Trophoblast cell (in vitro differentiated cells and primary cell): Measurements from ENCODE around the gene TRIP13.

Experiments used
- DNase-seq, 2 donors: peaks; one replicate each; pipeline ENCODE4 v3.0.0-alpha.2; 2016
- H2AFZ ChIP-seq: 2 replicates; pipeline ENCODE4 v1.6.1; 2013; ENCODE audit warnings: low read length, moderate library complexity, mild to moderate bottlenecking; ENCODE audit not compliant: insufficient read depth, poor library complexity
- H2AK5ac ChIP-seq: 2 replicates; pipeline ENCODE4 v1.6.1; 2013; ENCODE audit warnings: mild to moderate bottlenecking, low read length
- H2BK120ac ChIP-seq: 2 replicates; pipeline ENCODE4 v1.6.1; 2013; ENCODE audit warnings: low read length, mild to moderate bottlenecking, moderate library complexity; ENCODE audit not compliant: insufficient read depth, poor library complexity
- H2BK12ac ChIP-seq: 2 replicates; pipeline ENCODE4 v1.6.1; 2013; ENCODE audit warnings: mild to moderate bottlenecking, low read length, moderate library complexity
- H2BK5ac ChIP-seq: 2 replicates; pipeline ENCODE4 v1.6.1; 2013; ENCODE audit warnings: low read length, low read depth, moderate library complexity, mild to moderate bottlenecking; ENCODE audit not compliant: poor library complexity
- H3K14ac ChIP-seq: 2 replicates; pipeline ENCODE4 v1.6.1; 2013; ENCODE audit warnings: mild to moderate bottlenecking, low read length
- H3K18ac ChIP-seq: 2 replicates; pipeline ENCODE4 v1.6.1; 2013; ENCODE audit warnings: mild to moderate bottlenecking, low read length
- H3K23ac ChIP-seq: 2 replicates; pipeline ENCODE4 v1.6.1; 2013; ENCODE audit warnings: low read length
- H3K27ac ChIP-seq: 2 replicates; pipeline ENCODE4 v1.5.1; 2013; ENCODE audit warnings: low read depth, mild to moderate bottlenecking, inconsistent platforms, low read length, moderate library complexity
- H3K27me3 ChIP-seq: 2 replicates; pipeline ENCODE4 v1.6.1; 2013; ENCODE audit warnings: inconsistent platforms, mild to moderate bottlenecking, low read length, moderate library complexity; ENCODE audit not compliant: insufficient read depth
- H3K36me3 ChIP-seq, 2 experiments: 1 replicate in 1 of 2; 2 replicates in 1 of 2; pipeline ENCODE4 v1.6.1; 2013; ENCODE audit warnings: low read length in 2 of 2, mild to moderate bottlenecking in 2 of 2, moderate library complexity in 1 of 2; ENCODE audit not compliant: insufficient read depth in 2 of 2, control insufficient read depth in 1 of 2
- H3K4ac ChIP-seq: 2 replicates; pipeline ENCODE4 v1.6.1; 2013; ENCODE audit warnings: low read depth, mild to moderate bottlenecking, low read length, moderate library complexity
- H3K4me1 ChIP-seq, 2 experiments: 1 replicate in 1 of 2; 2 replicates in 1 of 2; pipeline ENCODE4 v1.6.1; 2013; ENCODE audit warnings: low read length in 2 of 2, mild to moderate bottlenecking in 2 of 2, moderate library complexity in 1 of 2; ENCODE audit not compliant: insufficient read depth in 2 of 2, control insufficient read depth in 1 of 2
- H3K4me2 ChIP-seq: 2 replicates; pipeline ENCODE4 v1.6.1; 2013; ENCODE audit warnings: inconsistent platforms, mild to moderate bottlenecking, low read length, moderate library complexity
- H3K4me3 ChIP-seq: 2 replicates; pipeline ENCODE4 v1.5.1; 2013; ENCODE audit warnings: mild to moderate bottlenecking, low read depth, low read length, inconsistent platforms
- H3K79me1 ChIP-seq: one replicate; pipeline ENCODE4 v1.6.1; 2013; ENCODE audit warnings: low read length
- H3K79me2 ChIP-seq: 2 replicates; pipeline ENCODE4 v1.6.1; 2013; ENCODE audit warnings: low read length, mild to moderate bottlenecking; ENCODE audit not compliant: control insufficient read depth, insufficient read depth, poor library complexity
- H3K9ac ChIP-seq: 2 replicates; pipeline ENCODE4 v1.6.1; 2013; ENCODE audit warnings: mild to moderate bottlenecking, low read length
- H3K9me3 ChIP-seq: 2 replicates; pipeline ENCODE4 v1.6.1; 2013; ENCODE audit warnings: low read depth, mild to moderate bottlenecking, control low read depth, inconsistent platforms, low read length; ENCODE audit not compliant: insufficient read depth
- H4K12ac ChIP-seq: 2 replicates; pipeline ENCODE4 v1.6.1; 2013; ENCODE audit warnings: low read depth, mild to moderate bottlenecking, low read length, moderate library complexity
- H4K8ac ChIP-seq: 2 replicates; pipeline ENCODE4 v1.6.1; 2013; ENCODE audit warnings: low read depth, mild to moderate bottlenecking, low read length, moderate library complexity
- H4K91ac ChIP-seq: one replicate; pipeline ENCODE4 v1.6.1; 2013; ENCODE audit warnings: low read depth, mild to moderate bottlenecking, low read length, moderate library complexity
- WGBS: extraction: QIAGEN DNeasy Blood & Tissue Kit; methylation state at CpG from one replicate; pipeline ENCODE4 v1.1.7; 2013; ENCODE audit warnings: missing lambda C conversion rate; ENCODE audit not compliant: insufficient read length, insufficient coverage; ENCODE audit errors: extremely low coverage; 5-methylcytosine and 5-hydroxymethylcytosine counted together

TRIP13 gene

DNA sequence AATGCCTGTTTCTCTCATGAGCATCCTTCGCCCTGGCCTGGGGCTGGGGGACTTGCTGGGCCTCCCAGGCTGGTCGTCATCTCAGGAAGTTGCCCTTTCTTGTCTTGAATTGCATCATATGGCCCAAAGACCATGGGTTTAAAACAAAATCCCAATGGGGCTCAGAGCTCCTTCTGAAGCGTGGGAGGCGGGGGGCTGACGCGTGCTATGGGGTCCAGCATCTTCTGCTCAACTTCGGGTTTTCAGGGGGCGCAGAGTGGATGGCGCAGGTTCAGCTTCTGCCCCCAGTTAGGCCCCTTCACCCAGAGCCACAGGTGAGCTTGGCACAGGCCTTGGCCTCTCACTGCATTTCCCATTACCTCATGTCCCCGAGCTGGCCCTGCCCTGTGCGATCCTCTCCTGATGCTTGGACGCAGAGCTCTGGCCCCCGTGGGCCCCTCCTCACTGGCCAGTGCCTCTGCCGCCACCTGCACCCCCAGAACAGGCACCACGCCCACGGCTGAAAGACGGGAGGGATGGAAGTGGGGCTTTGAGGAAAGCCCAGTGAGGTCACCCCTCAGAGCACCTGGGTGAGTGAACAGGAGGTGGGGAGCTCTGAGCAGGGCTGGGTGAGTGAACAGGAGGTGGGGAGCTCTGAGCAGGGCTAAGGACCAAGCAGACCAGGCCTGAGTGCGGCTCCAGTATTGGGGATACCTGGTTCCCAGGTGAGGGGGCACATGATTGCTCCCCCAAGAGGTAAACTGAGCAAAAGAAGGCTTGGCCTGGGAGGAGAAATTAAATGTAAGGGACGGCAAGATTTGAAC, 56.0 kb downstream of the TRIP13 start:
- no peaks in the 10 kb centered on the region for H3K27me3 ChIP-seq
- no peak overlapping the region for H4K91ac ChIP-seq
- no peak overlapping the region for H2BK5ac ChIP-seq
- H3K18ac ChIP-seq = no peak overlapping the region
- H3K9ac ChIP-seq = no peak overlapping the region
- H3K9me3 ChIP-seq = peaks cover 13% of the 10 kb centered on the region
- H3K79me1 ChIP-seq = no peaks in the 10 kb centered on the region
- H2BK120ac ChIP-seq = no peak overlapping the region
- DNase-seq = no peak
- no peak overlapping the region for H2BK12ac ChIP-seq
- H3K4me3 ChIP-seq = no peak overlapping the region
- H3K14ac ChIP-seq = no peak overlapping the region
- H3K4ac ChIP-seq = no peak overlapping the region
- no peak overlapping the region for H3K4me2 ChIP-seq
- WGBS = no CpG with 5 or more reads among the region's 19 CpGs
- H3K4me1 ChIP-seq = peaks cover 0 to 10% of the 10 kb centered on the region in 2 experiments
- no peak overlapping the region for H4K12ac ChIP-seq
- no peak overlapping the region for H2AK5ac ChIP-seq
- no peak overlapping the region for H3K27ac ChIP-seq
- H4K8ac ChIP-seq = no peak overlapping the region
- H3K79me2 ChIP-seq = no peaks in the 10 kb centered on the region
- no peaks in the 10 kb centered on the region for H3K36me3 ChIP-seq
- no peak overlapping the region for H3K23ac ChIP-seq
- H2AFZ ChIP-seq = no peak overlapping the region

DNA sequence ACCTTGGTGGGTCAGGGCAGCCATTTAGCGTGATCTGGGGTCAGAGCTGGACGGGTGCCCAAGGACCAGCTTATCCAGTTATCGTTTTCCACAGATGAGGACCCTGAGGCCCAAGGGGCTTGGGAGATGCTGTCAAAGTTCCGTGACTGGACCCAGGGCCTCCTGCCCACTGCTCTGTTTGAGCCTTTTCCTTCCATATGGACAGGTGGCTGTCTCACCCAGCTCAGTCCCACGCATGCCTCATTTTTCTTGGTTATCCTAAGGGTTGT, 56.5 kb downstream of the TRIP13 start:
- no peak overlapping the region for H2BK12ac ChIP-seq
- H2BK5ac ChIP-seq = no peak overlapping the region
- no peak overlapping the region for H3K4ac ChIP-seq
- no peak overlapping the region for H3K23ac ChIP-seq
- DNase-seq = no peak
- no peak overlapping the region for H3K27ac ChIP-seq
- no peak overlapping the region for H4K91ac ChIP-seq
- no peaks in the 10 kb centered on the region for H3K36me3 ChIP-seq
- H4K12ac ChIP-seq = no peak overlapping the region
- no peak overlapping the region for H3K18ac ChIP-seq
- H3K9me3 ChIP-seq = peaks cover 13% of the 10 kb centered on the region
- no peak overlapping the region for H3K14ac ChIP-seq
- no peak overlapping the region for H4K8ac ChIP-seq
- no peak overlapping the region for H3K9ac ChIP-seq
- no peaks in the 10 kb centered on the region for H3K79me1 ChIP-seq
- no CpG with 5 or more reads among the region's 5 CpGs for WGBS
- no peak overlapping the region for H2AK5ac ChIP-seq
- H3K4me3 ChIP-seq = no peak overlapping the region
- no peaks in the 10 kb centered on the region for H3K79me2 ChIP-seq
- no peak overlapping the region for H2AFZ ChIP-seq
- H3K27me3 ChIP-seq = no peaks in the 10 kb centered on the region
- H3K4me1 ChIP-seq = peaks cover 0 to 10% of the 10 kb centered on the region in 2 experiments
- no peak overlapping the region for H3K4me2 ChIP-seq
- no peak overlapping the region for H2BK120ac ChIP-seq

DNA sequence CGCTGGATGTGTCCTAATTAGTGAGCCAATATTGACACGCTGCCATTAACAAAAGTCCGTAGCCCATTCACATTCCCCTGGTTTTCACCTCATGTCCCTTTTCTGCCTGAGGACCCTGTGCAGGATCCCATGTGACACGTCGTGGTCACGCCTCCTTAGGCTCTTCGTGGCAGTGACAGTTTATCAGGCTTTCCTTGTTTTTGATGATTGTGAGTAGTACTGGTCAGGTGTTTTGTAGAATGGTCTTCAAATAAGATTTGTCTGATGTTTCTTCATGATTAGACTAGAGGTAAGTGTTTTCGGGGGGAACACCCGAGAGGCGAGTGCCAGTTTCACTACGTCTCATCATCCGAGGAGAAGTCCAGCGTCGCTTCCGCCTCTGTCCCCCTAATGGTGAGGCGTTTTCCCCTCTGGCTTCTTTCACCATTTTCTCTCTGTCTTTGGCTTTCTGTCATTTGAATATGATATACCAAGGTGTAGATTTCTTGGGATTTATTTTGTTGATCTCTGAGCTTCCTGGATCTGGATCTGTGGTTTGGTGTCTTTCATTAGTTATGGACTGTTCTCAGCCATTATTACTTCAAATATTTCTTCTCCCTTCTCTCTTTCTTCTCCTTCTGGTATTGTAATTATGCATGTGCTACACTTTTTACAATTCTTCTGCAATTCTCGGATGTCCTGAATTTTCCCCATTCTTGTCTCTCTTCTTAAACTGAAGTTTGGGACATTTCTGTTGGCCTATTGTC, 57.3 kb downstream of the TRIP13 start:
- no peak overlapping the region for H3K14ac ChIP-seq
- H2BK120ac ChIP-seq = no peak overlapping the region

DNA sequence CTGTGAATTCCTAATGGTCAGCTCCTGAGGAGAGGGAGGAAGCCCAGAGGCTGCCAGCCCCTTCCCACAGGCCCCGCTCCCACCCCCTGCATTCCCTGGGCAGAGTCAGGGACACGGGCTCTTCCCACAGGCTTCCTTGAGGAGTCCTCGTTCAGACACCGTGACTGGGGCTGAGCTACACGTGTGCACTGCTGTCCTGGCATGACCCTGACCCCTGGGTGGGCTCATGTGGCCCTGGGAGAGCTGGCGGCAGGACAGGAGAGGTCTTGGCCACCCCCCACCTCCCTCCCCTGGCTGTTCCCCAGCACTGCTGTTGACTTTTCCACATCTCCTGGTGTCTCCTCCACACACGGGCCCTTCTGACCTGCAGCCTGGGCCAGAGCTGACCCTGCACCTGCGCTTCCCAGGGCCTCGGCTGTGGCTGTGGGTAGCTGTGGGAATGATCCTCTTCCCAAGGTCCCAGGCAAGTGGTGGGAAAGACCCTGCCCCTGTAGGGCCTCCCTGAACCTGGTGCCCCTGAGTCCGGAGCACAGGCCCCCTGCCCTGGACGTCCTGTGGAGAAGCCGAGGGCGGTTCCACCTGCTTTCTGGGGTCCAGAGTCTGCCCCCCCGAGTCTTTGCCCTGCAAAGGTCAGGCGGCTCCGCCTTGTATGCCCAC, 59.4 kb downstream of the TRIP13 start:
- Histone ChIP-seq H3K4me3 (no peak overlapping the region), H2AFZ (no peak overlapping the region), H3K4me1 (peaks cover 11 to 16% of the 10 kb centered on the region in 2 experiments), H3K9ac (no peak overlapping the region), H3K23ac (no peak overlapping the region), H3K4ac (no peak overlapping the region), H3K79me1 (peaks cover 5% of the 10 kb centered on the region), H3K9me3 (peaks cover 10% of the 10 kb centered on the region), H2BK5ac (no peak overlapping the region), H3K4me2 (no peak overlapping the region), H3K79me2 (no peaks in the 10 kb centered on the region), H4K8ac (no peak overlapping the region), H2BK120ac (no peak overlapping the region), H3K36me3 (no peaks in the 10 kb centered on the region), H3K18ac (no peak overlapping the region), H3K27me3 (no peaks in the 10 kb centered on the region), H4K91ac (no peak overlapping the region), H3K14ac (no peak overlapping the region), H2BK12ac (no peak overlapping the region), H2AK5ac (no peak overlapping the region), H3K27ac (no peak overlapping the region), H4K12ac (no peak overlapping the region)
- DNase-seq = no peak
- WGBS = no CpG with 5 or more reads among the region's 16 CpGs

More for the DNA sequence above, 57.3 kb downstream of the TRIP13 start:
- no peak overlapping the region for H2AFZ ChIP-seq
- no peak overlapping the region for H3K9ac ChIP-seq
- H3K79me2 ChIP-seq = no peaks in the 10 kb centered on the region
- no peak overlapping the region for H3K18ac ChIP-seq
- H3K4ac ChIP-seq = no peak overlapping the region
- peaks cover 10% of the 10 kb centered on the region for H3K9me3 ChIP-seq
- H2AK5ac ChIP-seq = no peak overlapping the region
- H4K8ac ChIP-seq = no peak overlapping the region
- H4K12ac ChIP-seq = no peak overlapping the region
- no peaks in the 10 kb centered on the region for H3K36me3 ChIP-seq
- H2BK12ac ChIP-seq = no peak overlapping the region
- no peak for DNase-seq
- H2BK5ac ChIP-seq = no peak overlapping the region
- H3K4me3 ChIP-seq = no peak overlapping the region
- no peaks in the 10 kb centered on the region for H3K79me1 ChIP-seq
- no peaks in the 10 kb centered on the region for H3K27me3 ChIP-seq
- no peak overlapping the region for H3K4me2 ChIP-seq
- WGBS = no CpG with 5 or more reads among the region's 17 CpGs
- H3K4me1 ChIP-seq = peaks cover 0 to 10% of the 10 kb centered on the region in 2 experiments
- no peak overlapping the region for H3K23ac ChIP-seq
- H3K27ac ChIP-seq = no peak overlapping the region
- no peak overlapping the region for H4K91ac ChIP-seq
